Left kidney (tissue), 2 donors: ENCODE data around the gene TCL1A. TPM values are rescaled to one million over a fixed set of nuclear protein-coding genes. Genes with fewer than 3 reads are reported as not detected.
"Not testable (repeated sequence)": the region's sequence is repeated elsewhere in the genome, so short reads cannot be mapped to it uniquely, and the experiment has no call there.

Source experiments
- DNase-seq: peaks from one replicate; pipeline ENCODE4 v3.0.0-alpha.2; 2013
- polyA plus RNA-seq: library from polyadenylated mRNA; unstranded; fragments of 120-200 nt; gene quantifications from one replicate; pipeline ENCODE4 v1.2.1, GENCODE V29; 2013; ENCODE audit not compliant: insufficient read length

The TCL1A gene
- polyA plus RNA-seq, 1 donor, result 0.68 TPM

- DNase-seq, result no peak
Observed at GRCh38 chr14:95675486-95675885, 38.4 kb downstream of the TCL1A start.

GRCh38 chr14:95674613-95675012 lies 39.3 kb downstream of the TCL1A start:
- DNase-seq, result no peak

- no peak for DNase-seq
Observed at GRCh38 chr14:95668235-95668772, 45.6 kb downstream of the TCL1A start.

- no peak for DNase-seq
Observed at GRCh38 chr14:95667249-95667693, 46.7 kb downstream of the TCL1A start.

GRCh38 chr14:95666450-95666849 lies 47.5 kb downstream of the TCL1A start:
- no peak for DNase-seq

GRCh38 chr14:95665530-95665929 lies 48.4 kb downstream of the TCL1A start:
- not testable (repeated sequence) for DNase-seq

- DNase-seq, result no peak
Observed at GRCh38 chr14:95664546-95664945, 49.4 kb downstream of the TCL1A start.

GRCh38 chr14:95664066-95664465 lies 49.9 kb downstream of the TCL1A start:
- DNase-seq, result no peak

GRCh38 chr14:95663226-95663797 lies 50.6 kb downstream of the TCL1A start:
- no peak for DNase-seq

GRCh38 chr14:95662376-95663186 lies 51.3 kb downstream of the TCL1A start:
- DNase-seq, result no peak

GRCh38 chr14:95660651-95661515 lies 53.0 kb downstream of the TCL1A start:
- no peak for DNase-seq

- DNase-seq, result no peak
Observed at GRCh38 chr14:95659990-95660385, 53.9 kb downstream of the TCL1A start.

Other genes starting within 250 kb of the TCL1A start
- gene SYNE3, start 197.5 kb downstream of the TCL1A start, polyA plus RNA-seq, result 2.5 TPM
- gene GLRX5, start 179.1 kb downstream of the TCL1A start, polyA plus RNA-seq, result 77.7 TPM
- 0.60 TPM for gene TCL1B, start 27.7 kb downstream of the TCL1A start, polyA plus RNA-seq
- 0.78 TPM for gene TUNAR, start 162.7 kb upstream of the TCL1A start, polyA plus RNA-seq